ENCODE measurements around the gene PLBD1. TPM values are rescaled to one million over a fixed set of nuclear protein-coding genes. Genes with fewer than 3 reads are reported as not detected.

The PLBD1 gene
- total RNA-seq, 1 experiment from 2014 or later: 49.6 TPM

- Mint-ChIP-seq H3K4me1 (no peaks in the 10 kb centered on the region; the same call in 1 of the 2 replicates), H3K27ac (no peak overlapping the region), H3K4me3 (no peak overlapping the region), H3K9me3 (0 out of 2 replicates have a peak, but pooled peaks cover 3% of the 10 kb centered on the region), H3K27me3 (ENCODE audit: low read depth) (no peaks in the 10 kb centered on the region; the same call in 1 of the 2 replicates), H3K36me3 (no peaks in the 10 kb centered on the region)
- TF ChIP-seq NR1H2 (CRISPR knock-in tag; IDR thresholded peaks at IDR 0.05) (no peak), ZNF263 (CRISPR knock-in tag; IDR thresholded peaks at IDR 0.05; ENCODE audit: low read depth) (no peak), MYBL2 (CRISPR knock-in tag; IDR thresholded peaks at IDR 0.05) (no peak), PREB (CRISPR knock-in tag; IDR thresholded peaks at IDR 0.05; ENCODE audit: borderline replicate concordance) (no peak), RORB (CRISPR knock-in tag; IDR thresholded peaks at IDR 0.05) (no peak), E2F1 (CRISPR knock-in tag; IDR thresholded peaks at IDR 0.05) (no peak), ZNF219 (CRISPR knock-in tag; IDR thresholded peaks at IDR 0.05; ENCODE audit: borderline replicate concordance) (no peak), HMGA2 (CRISPR knock-in tag; IDR thresholded peaks at IDR 0.05) (no peak), ZNF121 (CRISPR knock-in tag; IDR thresholded peaks at IDR 0.05) (no peak), ZNF423 (CRISPR knock-in tag; IDR thresholded peaks at IDR 0.05) (no peak), CREB1 (CRISPR knock-in tag; IDR thresholded peaks at IDR 0.05) (no peak), SMAD4 (CRISPR knock-in tag; IDR thresholded peaks at IDR 0.05) (no peak), NFE2L1 (CRISPR knock-in tag; IDR thresholded peaks at IDR 0.05) (no peak)
- ATAC-seq (no peak), DNase-seq (ENCODE audit: low spot score) (no peak)
- POLR2A ChIA-PET: no interaction called here
- CTCF ChIA-PET: no interaction called here
Observed at GRCh38 chr12:14588571-14588970, 20.9 kb upstream of the PLBD1 start.

GRCh38 chr12:14578646-14579045 lies 11.0 kb upstream of the PLBD1 start:
- Mint-ChIP-seq H3K36me3 (no peaks in the 10 kb centered on the region), H3K9me3 (no peaks in the 10 kb centered on the region), H3K4me1 (peaks cover 5% of the 10 kb centered on the region), H3K27me3 (ENCODE audit: low read depth) (no peaks in the 10 kb centered on the region), H3K27ac (no peak overlapping the region), H3K4me3 (no peak overlapping the region)
- ChIA-PET POLR2A (no interaction called here), CTCF (no interaction called here)
- ATAC-seq: no peak
- DNase-seq (ENCODE audit: low spot score): no peak
- TF ChIP-seq FOXK1 (CRISPR knock-in tag; IDR thresholded peaks at IDR 0.05): no peak
- TF ChIP-seq IRF1 (CRISPR knock-in tag; IDR thresholded peaks at IDR 0.05): no peak
- no peak for TF ChIP-seq GRHL2 (CRISPR knock-in tag; IDR thresholded peaks at IDR 0.05; ENCODE audit: insufficient replicate concordance, severe bottlenecking)
- no peak for TF ChIP-seq ATF3 (CRISPR knock-in tag; conservative IDR thresholded peaks at IDR 0.05)
- TF ChIP-seq E2F4 (CRISPR knock-in tag; IDR thresholded peaks at IDR 0.05; ENCODE audit: borderline replicate concordance, low read depth): no peak
- no peak for TF ChIP-seq ZNF263 (CRISPR knock-in tag; IDR thresholded peaks at IDR 0.05; ENCODE audit: low read depth)
- TF ChIP-seq ZNF396 (CRISPR knock-in tag; IDR thresholded peaks at IDR 0.05; ENCODE audit: borderline replicate concordance): no peak
- no peak for TF ChIP-seq ERG (CRISPR knock-in tag; IDR thresholded peaks at IDR 0.05)
- TF ChIP-seq ZNF232 (CRISPR knock-in tag; IDR thresholded peaks at IDR 0.05): no peak
- TF ChIP-seq ZNF425 (CRISPR knock-in tag; conservative IDR thresholded peaks at IDR 0.05): no peak
- no peak for TF ChIP-seq SP1 (CRISPR knock-in tag; conservative IDR thresholded peaks at IDR 0.05)
- no peak for TF ChIP-seq TCF7 (CRISPR knock-in tag; IDR thresholded peaks at IDR 0.05; ENCODE audit: low read depth)
- TF ChIP-seq ETV6 (CRISPR knock-in tag; IDR thresholded peaks at IDR 0.05): no peak
- no peak for TF ChIP-seq ZBTB21 (CRISPR knock-in tag; IDR thresholded peaks at IDR 0.05; ENCODE audit: borderline replicate concordance)
- TF ChIP-seq JAZF1 (CRISPR knock-in tag; IDR thresholded peaks at IDR 0.05): no peak

Measured in WTC11 (cell line).